NCI-H345 treated with DMSO at 0.1 percent for 48 hours (cell line): ENCODE results near the gene SCLT1.

Source experiments
- DNase-seq: peaks from one replicate; lab custom pipeline; 2025; ENCODE audit not compliant: unreplicated experiment; lab: John Stamatoyannopoulos, UW

SCLT1 gene

DNA sequence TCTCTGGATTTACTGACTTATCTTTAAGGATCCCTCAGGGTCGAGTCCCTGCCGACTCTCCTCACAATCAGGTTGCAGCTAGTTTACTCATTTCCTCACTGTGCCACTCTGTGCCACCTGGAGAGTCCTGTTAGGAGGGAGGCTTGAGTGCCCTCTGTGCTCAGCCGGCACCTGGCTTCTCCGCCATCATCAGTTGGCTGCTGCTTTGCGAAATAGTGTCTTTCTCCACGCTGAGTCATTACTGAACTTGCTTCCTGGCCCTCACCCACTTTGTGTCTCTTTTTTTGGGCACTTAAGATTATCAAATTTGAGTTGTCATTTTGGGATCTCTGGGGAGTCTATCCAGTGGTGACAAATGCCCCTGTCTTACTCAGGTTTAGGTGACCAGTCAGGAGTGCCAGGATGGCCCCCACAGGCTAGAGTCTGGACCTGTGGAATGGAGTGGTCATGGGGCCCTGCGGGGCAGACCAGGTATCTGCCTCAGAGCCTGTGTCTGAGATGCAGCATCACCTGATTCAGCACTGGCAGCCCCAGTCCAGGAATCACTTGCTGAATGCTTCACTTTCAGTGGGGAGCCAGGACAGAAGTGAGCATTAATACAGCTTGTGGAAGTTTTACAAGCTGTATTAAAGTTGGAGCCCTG lies 246.1 kb downstream of the SCLT1 start:
- peak; percentile 65 for DNase-seq

DNA sequence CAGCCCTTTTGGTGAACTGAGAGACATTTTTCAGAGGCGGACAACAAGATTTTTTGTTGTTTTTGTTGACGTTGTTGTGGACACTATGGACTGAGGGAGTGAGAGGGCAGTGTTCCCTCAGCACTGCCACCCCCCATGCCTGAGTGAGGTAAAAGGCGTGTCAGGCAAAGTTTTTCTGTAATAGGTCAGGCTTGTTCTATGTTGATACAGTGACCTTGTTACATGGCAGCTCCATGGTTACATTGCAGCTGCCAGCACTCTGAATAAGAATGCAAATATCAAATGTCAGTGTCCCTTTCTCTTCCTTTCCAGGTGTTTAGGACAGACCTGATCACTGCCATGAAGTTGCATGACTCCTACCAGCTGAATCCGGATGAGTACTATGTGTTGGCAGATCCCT lies 247.3 kb downstream of the SCLT1 start:
- DNase-seq = peak; percentile 54

GRCh38 chr4:128844931-128845330 lies 248.4 kb downstream of the SCLT1 start:
- no peak for DNase-seq

- DNase-seq = no peak
Measured at GRCh38 chr4:128841402-128841801, 251.9 kb downstream of the SCLT1 start.

DNA sequence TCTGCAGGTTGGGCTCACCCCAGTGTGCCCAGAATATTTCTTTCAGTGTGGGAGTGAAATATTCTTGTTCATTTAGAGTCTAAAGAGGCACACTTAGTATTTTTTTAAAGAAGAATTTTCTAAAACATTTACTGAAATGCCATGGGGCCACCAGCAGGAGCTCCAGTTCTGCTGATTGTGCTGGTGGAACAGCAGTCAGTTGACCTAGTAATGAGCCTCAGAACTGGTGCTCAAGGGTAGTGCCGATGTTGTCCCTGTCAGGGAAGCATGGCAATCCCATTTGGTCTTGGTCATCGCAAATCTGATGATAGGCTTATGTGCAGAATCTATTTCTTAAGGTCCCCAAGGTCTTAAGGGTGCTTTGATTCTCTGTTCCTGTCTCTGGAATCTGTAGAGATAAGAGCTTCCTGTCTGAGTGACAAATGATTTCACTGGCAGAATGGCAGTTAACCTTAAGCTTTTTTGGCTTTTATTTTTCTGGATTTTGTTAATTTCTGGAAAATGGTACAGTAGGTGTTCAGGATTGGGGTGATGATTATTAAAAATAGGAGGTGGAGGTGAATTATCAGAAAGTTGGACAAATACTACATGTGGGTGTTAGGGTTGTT lies 252.5 kb downstream of the SCLT1 start:
- no peak for DNase-seq

GRCh38 chr4:128837679-128838078 lies 255.7 kb downstream of the SCLT1 start:
- no peak for DNase-seq

GRCh38 chr4:128837198-128837597 lies 256.1 kb downstream of the SCLT1 start:
- DNase-seq = no peak

DNA sequence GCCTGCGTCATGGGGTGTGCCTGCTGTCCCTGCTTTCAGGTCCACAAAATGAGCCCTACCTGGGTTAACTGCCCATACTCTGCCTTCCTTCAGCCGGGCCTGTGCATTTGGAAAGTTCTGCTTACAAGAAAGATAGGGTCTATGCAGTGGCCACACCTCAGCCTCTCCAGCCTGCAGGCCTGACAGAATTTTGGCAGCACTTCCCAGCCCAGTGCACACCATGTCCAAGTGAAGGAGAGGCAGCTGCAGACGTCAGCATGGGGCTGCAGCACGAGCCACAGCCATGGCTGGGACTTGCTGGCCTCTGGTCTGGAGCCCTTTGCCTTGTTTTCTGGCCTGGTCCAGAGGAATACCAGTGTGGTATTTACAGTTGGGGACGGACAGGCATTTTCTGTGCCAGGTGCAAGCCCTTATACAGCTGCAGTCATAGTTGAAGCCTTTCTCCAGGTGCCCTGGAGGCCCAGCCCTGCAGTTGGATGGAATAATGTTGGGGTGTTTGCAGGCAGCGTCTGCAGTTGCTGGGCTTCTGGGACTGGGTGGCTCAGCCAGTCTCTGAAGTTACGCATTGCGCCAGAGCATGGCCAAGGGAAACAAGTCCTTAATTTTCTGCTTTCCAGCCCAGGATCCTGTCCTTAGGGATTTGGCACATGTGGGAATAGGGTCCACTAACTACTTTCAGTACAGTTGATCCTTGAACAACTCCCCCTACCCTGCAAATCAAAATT lies 257.7 kb downstream of the SCLT1 start:
- DNase-seq = no peak
